Neuronal stem cell (in vitro differentiated cells): ENCODE results near the gene SMIM11.
"Not testable (repeated sequence)": the region's sequence is repeated elsewhere in the genome, so short reads cannot be mapped to it uniquely, and the experiment has no call there.

Experiments
- DNase-seq: peaks from one replicate; pipeline ENCODE4 v3.0.0-alpha.2; 2013; ENCODE audit warnings: low spot score
- H2AFZ ChIP-seq: one replicate; pipeline ENCODE4 v1.6.1; 2013; ENCODE audit warnings: mild to moderate bottlenecking, low read length, inconsistent platforms
- H2AK5ac ChIP-seq: 2 replicates; pipeline ENCODE4 v1.6.1; 2013; ENCODE audit warnings: low read depth, mild to moderate bottlenecking, inconsistent platforms, low read length, moderate library complexity, mixed read lengths
- H2BK120ac ChIP-seq: 2 replicates; pipeline ENCODE4 v1.6.1; 2013; ENCODE audit warnings: low read depth, mild to moderate bottlenecking, inconsistent platforms, low read length, moderate library complexity, mixed read lengths
- H2BK12ac ChIP-seq: one replicate; pipeline ENCODE4 v1.6.1; 2013; ENCODE audit warnings: low read length, inconsistent platforms
- H2BK15ac ChIP-seq: 2 replicates; pipeline ENCODE4 v1.6.1; 2013; ENCODE audit warnings: mild to moderate bottlenecking, low read length, inconsistent platforms, mixed read lengths
- H2BK5ac ChIP-seq: one replicate; pipeline ENCODE4 v1.6.1; 2013; ENCODE audit warnings: inconsistent platforms, mild to moderate bottlenecking, low read length, moderate library complexity
- H3K14ac ChIP-seq: one replicate; pipeline ENCODE4 v1.6.1; 2013; ENCODE audit warnings: low read length, inconsistent platforms
- H3K18ac ChIP-seq: 2 replicates; pipeline ENCODE4 v1.6.1; 2013; ENCODE audit warnings: low read length, inconsistent platforms
- H3K23ac ChIP-seq: 2 replicates; pipeline ENCODE4 v1.6.1; 2013; ENCODE audit warnings: low read depth, mild to moderate bottlenecking, mixed read lengths, low read length, inconsistent platforms; ENCODE audit not compliant: poor library complexity
- H3K27ac ChIP-seq: replicated peaks from 3 replicates; pipeline ENCODE4 v1.5.1; 2013; ENCODE audit warnings: low read length, inconsistent platforms
- H3K27me3 ChIP-seq, 3 experiments: 2 replicates each; pipeline ENCODE4 v1.6.1; 2013; ENCODE audit warnings: low read length in 3 of 3, mild to moderate bottlenecking in 2 of 3, inconsistent platforms in 1 of 3, low read depth in 1 of 3, mixed read lengths in 1 of 3, moderate library complexity in 1 of 3; ENCODE audit not compliant: control insufficient read depth in 3 of 3, insufficient read depth in 3 of 3
- H3K36me3 ChIP-seq, 2 donors: replicated peaks in 1 of 2; 2 replicates each; pipeline ENCODE4 v1.6.1; 2013; ENCODE audit warnings: low read length in 2 of 2; ENCODE audit not compliant: control insufficient read depth in 2 of 2, insufficient read depth in 2 of 2
- H3K4ac ChIP-seq: 2 replicates; pipeline ENCODE4 v1.6.1; 2013; ENCODE audit warnings: inconsistent platforms, mild to moderate bottlenecking, low read length, moderate library complexity
- H3K4me1 ChIP-seq, 2 donors: 1 replicate in 1 of 2; 2 replicates in 1 of 2; pipeline ENCODE4 v1.6.1; 2013; ENCODE audit warnings: low read length in 2 of 2, low read depth in 1 of 2; ENCODE audit not compliant: control insufficient read depth in 2 of 2, insufficient read depth in 1 of 2
- H3K4me2 ChIP-seq: one replicate; pipeline ENCODE4 v1.6.1; 2013; ENCODE audit warnings: mild to moderate bottlenecking, low read length, inconsistent platforms; ENCODE audit not compliant: insufficient read depth, poor library complexity, severe bottlenecking
- H3K4me3 ChIP-seq, 2 donors: 2 replicates each; pipeline ENCODE4 v1.5.1; 2013; ENCODE audit warnings: low read length in 2 of 2, mild to moderate bottlenecking in 2 of 2, inconsistent platforms in 1 of 2, moderate library complexity in 1 of 2
- H3K79me1 ChIP-seq: one replicate; pipeline ENCODE4 v1.6.1; 2013; ENCODE audit warnings: low read depth, mild to moderate bottlenecking, inconsistent platforms, low read length, moderate library complexity
- H3K9ac ChIP-seq: one replicate; pipeline ENCODE4 v1.6.1; 2013; ENCODE audit warnings: mild to moderate bottlenecking, low read depth, low read length, inconsistent platforms; ENCODE audit not compliant: poor library complexity
- H3K9me3 ChIP-seq, 2 donors: replicated peaks in 1 of 2; 2 replicates each; pipeline versions ENCODE3 to v1.6.1; 2013; ENCODE audit warnings: low read length in 2 of 2, mild to moderate bottlenecking in 2 of 2, inconsistent platforms in 1 of 2, low read depth in 1 of 2, mixed read lengths in 1 of 2, moderate library complexity in 1 of 2; ENCODE audit not compliant: control insufficient read depth in 2 of 2, insufficient read depth in 1 of 2
- H4K8ac ChIP-seq: one replicate; pipeline ENCODE4 v1.6.1; 2013; ENCODE audit warnings: low read depth, mild to moderate bottlenecking, inconsistent platforms, low read length, moderate library complexity
- H4K91ac ChIP-seq: one replicate; pipeline ENCODE4 v1.6.1; 2013; ENCODE audit warnings: low read length, low read depth, mild to moderate bottlenecking, inconsistent platforms; ENCODE audit not compliant: poor library complexity
- WGBS, 2 donors: extraction: QIAGEN DNeasy Blood & Tissue Kit; methylation state at CpG; one replicate each; pipeline ENCODE4 v1.1.7; 2013; ENCODE audit warnings: missing lambda C conversion rate in 2 of 2, mixed read lengths in 1 of 2; ENCODE audit not compliant: insufficient read length in 2 of 2, insufficient replicate concordance in 1 of 2; ENCODE audit errors: extremely low coverage in 2 of 2; 5-methylcytosine and 5-hydroxymethylcytosine counted together

Gene SMIM11

DNA sequence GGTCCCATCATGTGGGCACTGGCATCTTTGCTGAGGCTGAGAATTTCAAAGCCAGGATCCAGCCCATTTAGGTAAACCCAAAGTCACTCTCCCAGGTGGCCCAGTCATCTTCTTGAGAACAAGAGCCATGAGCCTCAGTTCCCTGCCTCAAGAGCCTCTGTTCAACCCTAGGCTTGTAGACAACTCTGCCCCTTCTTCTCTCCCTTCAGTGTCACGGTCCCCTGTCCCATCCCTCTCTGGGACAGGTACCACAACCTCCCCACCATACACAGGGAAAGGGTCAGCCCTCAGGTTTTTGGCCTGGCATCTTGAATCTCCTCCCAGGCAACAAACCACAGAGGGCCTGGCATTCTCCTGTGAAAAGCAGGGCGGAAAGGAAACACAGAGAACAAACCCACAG is 30.4 kb downstream of the SMIM11 start:
- not testable (repeated sequence) for H4K91ac ChIP-seq, H3K9ac ChIP-seq, H4K8ac ChIP-seq, H3K4me2 ChIP-seq, H3K9me3 ChIP-seq, H3K27ac ChIP-seq, H3K36me3 ChIP-seq, H2BK5ac ChIP-seq, H2BK120ac ChIP-seq, H2BK12ac ChIP-seq, H3K18ac ChIP-seq, H3K27me3 ChIP-seq, H2BK15ac ChIP-seq, H3K23ac ChIP-seq, H3K4me1 ChIP-seq, H3K14ac ChIP-seq, H2AFZ ChIP-seq, H3K79me1 ChIP-seq, H2AK5ac ChIP-seq, H3K4me3 ChIP-seq, H3K4ac ChIP-seq, DNase-seq
- no CpG with 5 or more reads among the region's 2 CpGs for WGBS, 2 donors

DNA sequence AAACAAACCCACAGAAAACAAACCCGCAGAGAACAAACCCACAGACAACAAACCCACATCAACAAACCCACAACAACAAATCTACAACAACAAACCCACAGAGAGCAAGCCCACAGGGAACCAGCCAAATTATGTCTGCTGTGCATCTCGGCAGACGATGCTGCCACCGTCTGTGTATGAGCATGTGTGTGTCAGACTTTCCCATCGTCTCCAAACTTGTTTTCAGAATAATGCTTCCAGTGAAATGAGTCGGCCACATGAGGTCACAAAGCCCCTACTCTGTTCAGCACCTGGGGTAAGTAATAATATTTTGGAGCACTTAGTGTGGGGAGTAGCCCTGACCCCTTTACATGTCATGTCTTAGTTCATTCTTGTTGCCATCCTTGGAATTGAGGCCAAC is 30.8 kb downstream of the SMIM11 start:
- no CpG with 5 or more reads among the region's 6 CpGs for WGBS, 2 donors
- H3K23ac ChIP-seq, result not testable (repeated sequence)

DNA sequence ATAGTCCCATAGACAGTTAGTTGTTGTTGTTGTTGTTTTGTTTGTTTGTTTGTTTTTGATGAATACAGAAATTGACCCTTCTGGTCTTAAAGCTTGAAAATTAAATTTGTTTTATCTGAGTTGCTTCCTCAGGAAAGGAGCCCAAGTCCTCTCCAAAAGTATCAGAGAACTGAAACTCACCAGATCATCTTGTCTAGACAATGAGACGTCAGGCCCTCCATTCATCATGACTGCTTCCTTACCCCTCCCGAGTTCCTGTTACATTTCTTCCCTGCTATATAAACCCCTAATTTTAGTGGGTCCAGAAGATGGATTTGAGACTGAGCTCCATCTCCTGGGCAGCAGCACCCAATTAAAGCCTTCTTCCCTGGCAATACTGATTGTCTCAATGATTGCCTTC is 31.4 kb downstream of the SMIM11 start:
- H3K4ac ChIP-seq, H2BK12ac ChIP-seq, H2AK5ac ChIP-seq, H3K4me1 ChIP-seq, H3K27me3 ChIP-seq, H3K79me1 ChIP-seq, H3K9me3 ChIP-seq, H3K27ac ChIP-seq, H3K18ac ChIP-seq, H3K4me2 ChIP-seq, H4K8ac ChIP-seq, H2BK5ac ChIP-seq, H3K9ac ChIP-seq, H2BK15ac ChIP-seq, H3K36me3 ChIP-seq, H3K4me3 ChIP-seq, H4K91ac ChIP-seq, H3K23ac ChIP-seq, H3K14ac ChIP-seq, H2BK120ac ChIP-seq, H2AFZ ChIP-seq, DNase-seq: not testable (repeated sequence)
- whole genome bisulfite sequencing, 2 donors, result no CpG with 5 or more reads among the region's 2 CpGs

More for the DNA sequence above, 30.8 kb downstream of the SMIM11 start:
- H2AFZ ChIP-seq, H3K4me3 ChIP-seq, H3K36me3 ChIP-seq, H3K4me1 ChIP-seq, H2BK15ac ChIP-seq, DNase-seq, H3K27me3 ChIP-seq, H3K4me2 ChIP-seq, H3K4ac ChIP-seq, H3K9ac ChIP-seq, H4K91ac ChIP-seq, H2BK12ac ChIP-seq, H3K14ac ChIP-seq, H2AK5ac ChIP-seq, H3K9me3 ChIP-seq, H4K8ac ChIP-seq, H3K27ac ChIP-seq, H3K18ac ChIP-seq, H2BK120ac ChIP-seq, H3K79me1 ChIP-seq, H2BK5ac ChIP-seq: not testable (repeated sequence)

DNA sequence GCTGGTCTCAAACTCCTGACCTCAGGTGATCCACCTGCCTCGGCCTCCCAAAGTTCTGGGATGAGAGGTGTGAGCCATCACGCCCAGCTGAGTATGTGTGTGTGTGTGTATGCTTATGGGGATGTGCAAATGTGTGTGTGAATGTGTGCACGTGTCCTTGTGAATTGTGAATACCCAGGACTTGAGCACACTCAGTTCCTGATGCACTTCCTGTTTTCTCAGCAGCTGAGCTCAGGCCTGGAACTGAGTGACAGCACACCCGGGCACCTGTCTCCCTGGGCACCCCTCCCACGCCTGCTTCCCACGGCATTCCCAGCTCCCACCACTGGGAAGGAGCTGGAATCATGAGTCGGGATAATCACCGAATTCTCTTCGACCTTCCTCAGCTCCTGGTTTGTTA is 32.0 kb downstream of the SMIM11 start:
- no CpG with 5 or more reads among the region's 9 CpGs for WGBS, 2 donors

More for the DNA sequence above, 32.0 kb downstream of the SMIM11 start:
- not testable (repeated sequence) for H2BK120ac ChIP-seq, H3K4me1 ChIP-seq, H3K27ac ChIP-seq, H4K8ac ChIP-seq, H2BK12ac ChIP-seq, H4K91ac ChIP-seq, H2BK5ac ChIP-seq, H3K9ac ChIP-seq, H3K4me2 ChIP-seq, H2AFZ ChIP-seq, H3K23ac ChIP-seq, H3K14ac ChIP-seq, H3K36me3 ChIP-seq, H3K9me3 ChIP-seq, H3K4ac ChIP-seq, H2AK5ac ChIP-seq, H3K18ac ChIP-seq, H3K4me3 ChIP-seq, H2BK15ac ChIP-seq, H3K79me1 ChIP-seq, DNase-seq, H3K27me3 ChIP-seq
